GM23338 (cell line): ENCODE results near the gene LY86. TPM values are rescaled to one million over a fixed set of nuclear protein-coding genes. Genes with fewer than 3 reads are reported as not detected.

Experiments
- ATAC-seq: fragments of 200-7000 bp; cut with Tn5 transposase; 3 replicates; pipeline ENCODE4 v1.9.1; 2020
- DNase-seq: peaks from one replicate; pipeline ENCODE4 v3.0.0-alpha.2; 2015; ENCODE audit warnings: low spot score
- H2AFZ ChIP-seq: fragments of 200-600 bp; sonication (generic); 2 replicates; pipeline ENCODE4 v1.8.0; 2016; ENCODE audit warnings: antibody characterized with exemption, mild to moderate bottlenecking, moderate library complexity
- H3F3A ChIP-seq: fragments of 200-600 bp; sonication (generic); replicated peaks from 2 replicates; pipeline ENCODE4 v1.8.0; 2017; ENCODE audit warnings: antibody characterized with exemption, mixed run types, low read depth
- H3K27ac ChIP-seq: fragments of 200-600 bp; sonication (generic); 2 replicates; pipeline ENCODE4 v1.6.1; 2016; ENCODE audit warnings: low read depth
- H3K27me3 ChIP-seq: fragments of 200-600 bp; sonication (generic); 2 replicates; pipeline ENCODE4 v1.8.0; 2016; ENCODE audit warnings: mild to moderate bottlenecking, mixed run types, moderate library complexity; ENCODE audit not compliant: insufficient read depth
- H3K36me3 ChIP-seq: fragments of 200-600 bp; sonication (generic); 2 replicates; pipeline ENCODE4 v1.8.0; 2016; ENCODE audit warnings: mild to moderate bottlenecking; ENCODE audit not compliant: insufficient read depth
- H3K4me1 ChIP-seq: fragments of 200-600 bp; sonication (generic); 2 replicates; pipeline ENCODE4 v1.8.0; 2016; ENCODE audit warnings: mild to moderate bottlenecking, moderate library complexity; ENCODE audit not compliant: insufficient read depth
- H3K4me2 ChIP-seq: fragments of 200-600 bp; sonication (generic); 2 replicates; pipeline ENCODE4 v1.7.1; 2017; ENCODE audit warnings: mixed run types
- H3K4me3 ChIP-seq: fragments of 200-600 bp; sonication (generic); 2 replicates; pipeline ENCODE4 v1.6.1; 2016; ENCODE audit warnings: mixed run types
- H3K79me2 ChIP-seq: fragments of 200-600 bp; sonication (generic); replicated peaks from 2 replicates; pipeline ENCODE4 v1.8.0; 2017; ENCODE audit warnings: mild to moderate bottlenecking; ENCODE audit not compliant: insufficient read depth
- H3K9me2 ChIP-seq: fragments of 200-600 bp; sonication (generic); 2 replicates; pipeline ENCODE4 v1.8.0; 2017; ENCODE audit not compliant: insufficient read depth
- H4K20me1 ChIP-seq: fragments of 200-600 bp; sonication (generic); replicated peaks from 2 replicates; pipeline ENCODE4 v1.8.0; 2017; ENCODE audit warnings: mild to moderate bottlenecking; ENCODE audit not compliant: insufficient read depth
- H3K27ac Mint-ChIP-seq: 2 replicates; pipeline ENCODE4 v1.8.0; 2020; ENCODE audit warnings: inconsistent platforms, mild to moderate bottlenecking, moderate library complexity, mixed read lengths
- H3K27me3 Mint-ChIP-seq: 3 replicates; pipeline ENCODE4 v1.8.0; 2022; ENCODE audit warnings: low read depth, mild to moderate bottlenecking, moderate library complexity, mixed read lengths, inconsistent platforms; ENCODE audit not compliant: insufficient read depth, poor library complexity
- H3K36me3 Mint-ChIP-seq: 3 replicates; pipeline ENCODE4 v1.8.0; 2021; ENCODE audit warnings: low read depth, mild to moderate bottlenecking, inconsistent platforms, moderate library complexity, mixed read lengths
- H3K4me1 Mint-ChIP-seq: 3 replicates; pipeline ENCODE4 v1.8.0; 2020; ENCODE audit warnings: mild to moderate bottlenecking, inconsistent platforms, mixed read lengths
- H3K4me3 Mint-ChIP-seq: 3 replicates; pipeline ENCODE4 v1.8.0; 2021; ENCODE audit warnings: moderate library complexity, mild to moderate bottlenecking, inconsistent platforms, mixed read lengths
- H3K9me3 Mint-ChIP-seq: 3 replicates; pipeline ENCODE4 v1.8.0; 2020; ENCODE audit warnings: moderate library complexity, mild to moderate bottlenecking, inconsistent platforms, mixed read lengths
- CREB1 ChIP-seq: fragments of 250-450 bp; sonication (Bioruptor Pico); IDR thresholded peaks from 2 replicates; pipeline ENCODE4 v1.5.0; 2020; ENCODE audit warnings: low read depth, mild to moderate bottlenecking, moderate library complexity
- CTCF ChIP-seq, 2 experiments: fragments of 200-600 bp in 1 of 2; sonication (generic) in 1 of 2; conservative IDR thresholded peaks; 2 replicates each; pipeline versions ENCODE4 v1.5.1 to v1.6.1; 2016 to 2017; ENCODE audit warnings: antibody characterized with exemption in 2 of 2, low read depth in 2 of 2, mild to moderate bottlenecking in 2 of 2, moderate library complexity in 1 of 2
- EZH2 ChIP-seq: fragments of 200-600 bp; sonication (generic); IDR thresholded peaks from one replicate; pipeline ENCODE4 v1.8.0; 2017; ENCODE audit warnings: antibody characterized with exemption, mild to moderate bottlenecking, low read depth; ENCODE audit not compliant: unreplicated experiment
- EZH2phosphoT487 ChIP-seq: fragments of 200-600 bp; sonication (generic); IDR thresholded peaks from one replicate; pipeline ENCODE4 v1.8.1; 2018; ENCODE audit warnings: antibody characterized with exemption; ENCODE audit not compliant: unreplicated experiment
- NANOG ChIP-seq: IDR thresholded peaks from 2 replicates; pipeline ENCODE4 v1.6.1; 2016; ENCODE audit warnings: antibody characterized with exemption, borderline replicate concordance
- POLR2AphosphoS5 ChIP-seq: IDR thresholded peaks from 2 replicates; pipeline ENCODE4 v1.6.1; 2016; ENCODE audit warnings: antibody characterized with exemption, low read depth
- ZNF114 ChIP-seq: fragments of 250-450 bp; sonication (Bioruptor Pico); IDR thresholded peaks from 2 replicates; pipeline ENCODE4 v1.5.0; 2020; ENCODE audit warnings: mild to moderate bottlenecking, moderate library complexity
- polyA plus RNA-seq: library from polyadenylated mRNA; unstranded; fragments of >200 nt; fragmentation: Nextera tagmentation; extraction: Ambion mirVana; gene quantifications from 2 replicates; pipeline ENCODE4 v1.2.1, GENCODE V29; 2016
- total RNA-seq: library from RNA; depleted of rRNA; stranded (reverse); fragments of >200 nt; shearing (Covaris generic); gene quantifications from 2 replicates; pipeline ENCODE4 v1.2.3, GENCODE V29; 2014
- TF ChIP-seq, protein P1 (sequence below): IDR thresholded peaks from one replicate; pipeline ENCODE4 v1.6.1; 2018; ENCODE audit warnings: antibody characterized with exemption; ENCODE audit not compliant: unreplicated experiment
- TF ChIP-seq, protein P2 (sequence below): fragments of 250-450 bp; sonication (Bioruptor Pico); IDR thresholded peaks from 2 replicates; pipeline ENCODE4 v1.5.0; 2020; ENCODE audit warnings: mild to moderate bottlenecking, moderate library complexity

Gene LY86
- total and polyA plus RNA-seq, 2 experiments from 2014 or later: 0.29 TPM; not detected in 1

DNA sequence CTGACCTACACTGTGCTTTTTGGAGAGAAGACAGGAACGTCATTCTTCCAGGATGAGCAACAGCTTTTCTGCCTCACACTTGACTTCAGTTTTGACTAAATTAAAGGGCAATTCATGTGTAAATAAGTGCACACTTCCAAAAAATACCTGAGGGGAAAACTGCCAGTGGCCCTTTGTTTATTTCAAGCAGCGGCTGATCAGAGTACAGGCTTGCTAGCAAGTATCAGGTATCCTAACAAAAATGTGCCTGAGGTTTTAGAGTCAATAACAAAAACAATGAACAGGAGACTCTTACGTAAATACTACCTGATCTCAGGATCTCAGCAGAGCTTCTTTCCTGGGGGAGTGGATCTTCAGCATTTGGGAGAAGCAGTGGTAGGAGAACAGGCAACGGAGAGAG is 12.4 kb downstream of the LY86 start (continued):
- TF ChIP-seq, protein P1, sequence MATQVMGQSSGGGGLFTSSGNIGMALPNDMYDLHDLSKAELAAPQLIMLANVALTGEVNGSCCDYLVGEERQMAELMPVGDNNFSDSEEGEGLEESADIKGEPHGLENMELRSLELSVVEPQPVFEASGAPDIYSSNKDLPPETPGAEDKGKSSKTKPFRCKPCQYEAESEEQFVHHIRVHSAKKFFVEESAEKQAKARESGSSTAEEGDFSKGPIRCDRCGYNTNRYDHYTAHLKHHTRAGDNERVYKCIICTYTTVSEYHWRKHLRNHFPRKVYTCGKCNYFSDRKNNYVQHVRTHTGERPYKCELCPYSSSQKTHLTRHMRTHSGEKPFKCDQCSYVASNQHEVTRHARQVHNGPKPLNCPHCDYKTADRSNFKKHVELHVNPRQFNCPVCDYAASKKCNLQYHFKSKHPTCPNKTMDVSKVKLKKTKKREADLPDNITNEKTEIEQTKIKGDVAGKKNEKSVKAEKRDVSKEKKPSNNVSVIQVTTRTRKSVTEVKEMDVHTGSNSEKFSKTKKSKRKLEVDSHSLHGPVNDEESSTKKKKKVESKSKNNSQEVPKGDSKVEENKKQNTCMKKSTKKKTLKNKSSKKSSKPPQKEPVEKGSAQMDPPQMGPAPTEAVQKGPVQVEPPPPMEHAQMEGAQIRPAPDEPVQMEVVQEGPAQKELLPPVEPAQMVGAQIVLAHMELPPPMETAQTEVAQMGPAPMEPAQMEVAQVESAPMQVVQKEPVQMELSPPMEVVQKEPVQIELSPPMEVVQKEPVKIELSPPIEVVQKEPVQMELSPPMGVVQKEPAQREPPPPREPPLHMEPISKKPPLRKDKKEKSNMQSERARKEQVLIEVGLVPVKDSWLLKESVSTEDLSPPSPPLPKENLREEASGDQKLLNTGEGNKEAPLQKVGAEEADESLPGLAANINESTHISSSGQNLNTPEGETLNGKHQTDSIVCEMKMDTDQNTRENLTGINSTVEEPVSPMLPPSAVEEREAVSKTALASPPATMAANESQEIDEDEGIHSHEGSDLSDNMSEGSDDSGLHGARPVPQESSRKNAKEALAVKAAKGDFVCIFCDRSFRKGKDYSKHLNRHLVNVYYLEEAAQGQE: no peak
- no peak for TF ChIP-seq NANOG
- TF ChIP-seq POLR2AphosphoS5: no peak
- TF ChIP-seq EZH2phosphoT487: no peak
- TF ChIP-seq ZNF114 (CRISPR knock-in tag): no peak
- no peak for TF ChIP-seq EZH2
- no peak for TF ChIP-seq CTCF (conservative IDR thresholded peaks at IDR 0.05; ENCODE audit: low read depth in 2 of 2)

DNA sequence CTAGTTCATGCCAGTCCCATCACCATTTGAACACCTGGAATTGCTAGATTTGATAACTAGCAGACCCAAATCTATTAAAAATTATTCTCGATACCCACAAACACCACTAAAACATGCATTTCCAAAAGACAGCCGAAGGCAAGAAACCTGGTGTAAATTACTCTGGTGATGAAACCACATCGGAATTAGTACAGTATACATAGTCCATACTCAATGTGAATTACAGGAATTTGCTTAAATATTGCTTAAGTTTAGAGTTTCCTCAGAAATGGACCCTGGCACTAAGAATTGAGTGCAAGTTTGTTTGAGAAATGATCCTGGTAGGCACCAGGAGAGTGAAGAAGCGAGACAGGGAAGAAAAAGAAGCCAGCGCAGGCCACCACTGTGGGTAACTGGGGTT is 13.7 kb downstream of the LY86 start:
- Histone ChIP-seq H3K27ac (no peak overlapping the region), H3K36me3 (no peaks in the 10 kb centered on the region), H4K20me1 (no peaks in the 10 kb centered on the region), H2AFZ (no peak overlapping the region), H3K79me2 (no peaks in the 10 kb centered on the region), H3K4me1 (no peaks in the 10 kb centered on the region; the same call in 1 of the 2 replicates), H3F3A (no peaks in the 10 kb centered on the region), H3K9me2 (no peaks in the 10 kb centered on the region), H3K4me2 (no peak overlapping the region), H3K27me3 (no peaks in the 10 kb centered on the region), H3K4me3 (no peak overlapping the region)
- DNase-seq (no peak), ATAC-seq (no peak)
- Mint-ChIP-seq H3K27ac (no peak overlapping the region), H3K4me3 (no peak overlapping the region), H3K36me3 (no peaks in the 10 kb centered on the region), H3K27me3 (peaks cover 4% of the 10 kb centered on the region), H3K4me1 (peaks cover 6% of the 10 kb centered on the region), H3K9me3 (no peaks in the 10 kb centered on the region; the same call in 2 of the 3 replicates)
- TF ChIP-seq, protein P2, sequence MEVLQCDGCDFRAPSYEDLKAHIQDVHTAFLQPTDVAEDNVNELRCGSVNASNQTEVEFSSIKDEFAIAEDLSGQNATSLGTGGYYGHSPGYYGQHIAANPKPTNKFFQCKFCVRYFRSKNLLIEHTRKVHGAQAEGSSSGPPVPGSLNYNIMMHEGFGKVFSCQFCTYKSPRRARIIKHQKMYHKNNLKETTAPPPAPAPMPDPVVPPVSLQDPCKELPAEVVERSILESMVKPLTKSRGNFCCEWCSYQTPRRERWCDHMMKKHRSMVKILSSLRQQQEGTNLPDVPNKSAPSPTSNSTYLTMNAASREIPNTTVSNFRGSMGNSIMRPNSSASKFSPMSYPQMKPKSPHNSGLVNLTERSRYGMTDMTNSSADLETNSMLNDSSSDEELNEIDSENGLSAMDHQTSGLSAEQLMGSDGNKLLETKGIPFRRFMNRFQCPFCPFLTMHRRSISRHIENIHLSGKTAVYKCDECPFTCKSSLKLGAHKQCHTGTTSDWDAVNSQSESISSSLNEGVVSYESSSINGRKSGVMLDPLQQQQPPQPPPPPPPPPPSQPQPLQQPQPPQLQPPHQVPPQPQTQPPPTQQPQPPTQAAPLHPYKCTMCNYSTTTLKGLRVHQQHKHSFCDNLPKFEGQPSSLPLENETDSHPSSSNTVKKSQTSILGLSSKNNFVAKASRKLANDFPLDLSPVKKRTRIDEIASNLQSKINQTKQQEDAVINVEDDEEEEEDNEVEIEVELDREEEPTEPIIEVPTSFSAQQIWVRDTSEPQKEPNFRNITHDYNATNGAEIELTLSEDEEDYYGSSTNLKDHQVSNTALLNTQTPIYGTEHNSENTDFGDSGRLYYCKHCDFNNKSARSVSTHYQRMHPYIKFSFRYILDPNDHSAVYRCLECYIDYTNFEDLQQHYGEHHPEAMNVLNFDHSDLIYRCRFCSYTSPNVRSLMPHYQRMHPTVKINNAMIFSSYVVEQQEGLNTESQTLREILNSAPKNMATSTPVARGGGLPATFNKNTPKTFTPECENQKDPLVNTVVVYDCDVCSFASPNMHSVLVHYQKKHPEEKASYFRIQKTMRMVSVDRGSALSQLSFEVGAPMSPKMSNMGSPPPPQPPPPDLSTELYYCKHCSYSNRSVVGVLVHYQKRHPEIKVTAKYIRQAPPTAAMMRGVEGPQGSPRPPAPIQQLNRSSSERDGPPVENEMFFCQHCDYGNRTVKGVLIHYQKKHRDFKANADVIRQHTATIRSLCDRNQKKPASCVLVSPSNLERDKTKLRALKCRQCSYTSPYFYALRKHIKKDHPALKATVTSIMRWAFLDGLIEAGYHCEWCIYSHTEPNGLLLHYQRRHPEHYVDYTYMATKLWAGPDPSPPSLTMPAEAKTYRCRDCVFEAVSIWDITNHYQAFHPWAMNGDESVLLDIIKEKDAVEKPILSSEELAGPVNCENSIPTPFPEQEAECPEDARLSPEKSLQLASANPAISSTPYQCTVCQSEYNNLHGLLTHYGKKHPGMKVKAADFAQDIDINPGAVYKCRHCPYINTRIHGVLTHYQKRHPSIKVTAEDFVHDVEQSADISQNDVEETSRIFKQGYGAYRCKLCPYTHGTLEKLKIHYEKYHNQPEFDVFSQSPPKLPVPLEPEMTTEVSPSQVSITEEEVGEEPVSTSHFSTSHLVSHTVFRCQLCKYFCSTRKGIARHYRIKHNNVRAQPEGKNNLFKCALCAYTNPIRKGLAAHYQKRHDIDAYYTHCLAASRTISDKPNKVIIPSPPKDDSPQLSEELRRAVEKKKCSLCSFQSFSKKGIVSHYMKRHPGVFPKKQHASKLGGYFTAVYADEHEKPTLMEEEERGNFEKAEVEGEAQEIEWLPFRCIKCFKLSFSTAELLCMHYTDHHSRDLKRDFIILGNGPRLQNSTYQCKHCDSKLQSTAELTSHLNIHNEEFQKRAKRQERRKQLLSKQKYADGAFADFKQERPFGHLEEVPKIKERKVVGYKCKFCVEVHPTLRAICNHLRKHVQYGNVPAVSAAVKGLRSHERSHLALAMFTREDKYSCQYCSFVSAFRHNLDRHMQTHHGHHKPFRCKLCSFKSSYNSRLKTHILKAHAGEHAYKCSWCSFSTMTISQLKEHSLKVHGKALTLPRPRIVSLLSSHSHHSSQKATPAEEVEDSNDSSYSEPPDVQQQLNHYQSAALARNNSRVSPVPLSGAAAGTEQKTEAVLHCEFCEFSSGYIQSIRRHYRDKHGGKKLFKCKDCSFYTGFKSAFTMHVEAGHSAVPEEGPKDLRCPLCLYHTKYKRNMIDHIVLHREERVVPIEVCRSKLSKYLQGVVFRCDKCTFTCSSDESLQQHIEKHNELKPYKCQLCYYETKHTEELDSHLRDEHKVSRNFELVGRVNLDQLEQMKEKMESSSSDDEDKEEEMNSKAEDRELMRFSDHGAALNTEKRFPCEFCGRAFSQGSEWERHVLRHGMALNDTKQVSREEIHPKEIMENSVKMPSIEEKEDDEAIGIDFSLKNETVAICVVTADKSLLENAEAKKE (CRISPR knock-in tag): no peak
- TF ChIP-seq EZH2phosphoT487: no peak
- TF ChIP-seq POLR2AphosphoS5: no peak
- no peak for TF ChIP-seq EZH2
- TF ChIP-seq CREB1 (CRISPR knock-in tag): no peak
- TF ChIP-seq, protein P1: no peak
